Right lobe of liver (tissue), 4 donors: Measurements from ENCODE around the gene INPP5A.

ENCODE experiments used
- CTCF ChIP-seq, 4 donors: fragments of 200-600 bp in 3 of 4; fragments of 450-650 bp in 1 of 4; IDR thresholded peaks; one replicate each; pipeline versions ENCODE4 v1.5.1 to v1.8.0; 2016 to 2022; ENCODE audit warnings: antibody characterized with exemption in 4 of 4, mild to moderate bottlenecking in 2 of 4
- POLR2A ChIP-seq: fragments of 450-650 bp; IDR thresholded peaks from one replicate; pipeline ENCODE4 v1.6.1; 2017; ENCODE audit warnings: antibody characterized with exemption, mild to moderate bottlenecking
- donor health status: DM: no; HTN: no; CAD: no.
- donor health status: DM: no; HTN: no; CAD: no.
- donor health status: DM: no; HTN: yes; CAD: no.

- TF ChIP-seq CTCF (IDR thresholded peaks at IDR 0.05) (no peak), POLR2A (no peak)
These were observed 231.0 kb downstream of the INPP5A start for GRCh38 chr10:132768346-132769248.
